Frontal cortex (tissue), 4 donors: ENCODE data around the gene KCTD11. TPM values are rescaled to one million over a fixed set of nuclear protein-coding genes. Genes with fewer than 3 reads are reported as not detected.
"Not testable (repeated sequence)": the region's sequence is repeated elsewhere in the genome, so short reads cannot be mapped to it uniquely, and the experiment has no call there.

Source experiments
- DNase-seq, 2 donors: peaks; one replicate each; pipeline ENCODE4 v3.0.0; 2012; ENCODE audit warnings: low spot score in 2 of 2
- FAIRE-seq: peaks from 2 replicates; lab custom pipeline; 2012; peaks lifted over from hg19 to GRCh38; lab: Jason Lieb, UNC
- total RNA-seq: library from RNA; depleted of rRNA; stranded (reverse); fragments of >200 nt; gene quantifications from one replicate; pipeline ENCODE4 v1.2.3, GENCODE V29; 2014
- donor health status: control.
- donor health status: control.
- donor health status: control.

KCTD11 gene
- total RNA-seq, 1 donor from 2014 or later = 3.3 TPM

DNA sequence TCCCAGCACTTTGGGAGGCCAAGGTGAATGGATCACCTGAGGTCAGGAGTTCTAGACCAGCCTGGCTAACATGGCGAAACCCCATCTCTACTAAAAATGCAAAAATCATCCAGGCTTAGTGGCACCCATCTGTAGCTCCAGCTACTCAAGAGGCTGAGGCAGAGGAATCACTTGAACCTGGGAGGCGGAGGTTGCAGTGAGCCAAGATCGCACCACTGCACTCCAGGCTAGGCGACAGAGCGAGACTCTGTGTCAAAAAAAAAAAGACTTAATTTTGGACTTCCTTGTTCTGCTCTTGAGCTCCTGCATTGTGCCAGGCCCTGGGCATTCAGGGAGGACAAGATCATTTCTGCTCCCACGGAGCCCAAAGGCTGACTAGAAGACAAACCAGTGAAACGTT lies 14.4 kb upstream of the KCTD11 start:
- not testable (repeated sequence) for FAIRE-seq

GRCh38 chr17:7340179-7340578 lies 11.8 kb upstream of the KCTD11 start:
- DNase-seq (no peak), FAIRE-seq (no peak)

More for the DNA sequence above, 14.4 kb upstream of the KCTD11 start:
- not testable (repeated sequence) for DNase-seq

DNA sequence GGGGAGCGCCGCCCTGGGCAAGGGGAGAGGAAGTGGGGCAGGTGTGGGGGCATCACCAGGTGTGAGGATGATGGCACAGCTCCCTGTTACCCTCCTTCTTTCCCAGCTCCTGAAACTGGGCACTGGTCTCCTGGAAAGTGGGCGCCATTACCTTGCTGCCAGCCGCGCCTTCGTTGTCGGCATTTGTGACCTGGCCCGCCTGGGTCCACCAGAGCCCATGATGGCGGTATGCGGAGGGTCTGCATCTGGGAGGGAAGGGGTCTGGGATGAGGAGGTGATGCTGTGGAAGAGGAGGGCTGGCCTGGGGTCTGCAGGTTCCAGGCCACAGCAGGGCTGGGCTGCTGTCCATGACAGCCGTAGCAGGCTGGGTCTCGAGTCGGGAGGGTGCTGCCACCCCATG lies 10.1 kb upstream of the KCTD11 start:
- FAIRE-seq (no peak), DNase-seq (no peak)

GRCh38 chr17:7343250-7343649 lies 8.7 kb upstream of the KCTD11 start:
- DNase-seq = no peak
- FAIRE-seq = no peak

- FAIRE-seq = no peak
- no peak for DNase-seq
Observed at GRCh38 chr17:7346761-7347614, 5.0 kb upstream of the KCTD11 start.

DNA sequence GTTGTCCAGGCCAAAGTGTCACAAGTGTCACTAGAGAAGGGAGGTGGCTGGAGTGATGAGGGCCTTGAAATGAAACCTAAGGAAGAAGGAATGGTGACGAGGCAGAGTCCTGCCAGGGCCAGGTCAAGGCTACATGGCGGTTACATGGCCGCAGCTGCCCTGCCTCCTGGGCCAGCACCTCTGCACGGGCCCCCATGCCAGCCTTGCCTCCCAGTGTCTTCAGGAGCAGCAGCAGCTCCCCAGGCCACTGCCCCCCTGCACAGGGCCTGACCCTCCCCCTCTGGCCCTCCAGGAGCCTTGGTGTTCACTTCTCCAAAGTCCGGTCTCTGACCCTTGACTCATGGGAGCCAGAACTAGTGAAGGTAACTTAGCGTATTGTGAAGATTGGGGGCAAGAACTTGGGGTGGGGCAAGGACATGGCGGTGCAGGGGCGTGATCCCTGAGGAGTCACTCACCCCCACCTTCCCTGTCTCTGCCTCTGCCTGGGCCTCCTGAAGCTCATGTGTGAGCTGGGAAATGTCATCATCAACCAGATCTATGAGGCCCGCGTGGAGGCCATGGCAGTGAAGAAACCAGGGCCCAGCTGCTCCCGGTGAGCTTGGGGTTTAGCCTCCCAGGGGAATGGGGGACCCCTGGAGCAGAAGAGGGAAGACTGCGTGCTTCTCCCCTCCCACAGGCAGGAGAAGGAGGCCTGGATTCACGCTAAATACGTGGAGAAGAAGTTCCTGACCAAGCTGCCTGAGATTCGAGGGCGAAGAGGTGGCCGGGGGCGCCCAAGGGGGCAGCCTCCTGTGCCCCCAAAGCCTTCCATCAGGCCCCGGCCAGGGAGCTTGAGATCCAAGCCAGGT lies 4.1 kb upstream of the KCTD11 start:
- FAIRE-seq (no peak), DNase-seq (no peak)

DNA sequence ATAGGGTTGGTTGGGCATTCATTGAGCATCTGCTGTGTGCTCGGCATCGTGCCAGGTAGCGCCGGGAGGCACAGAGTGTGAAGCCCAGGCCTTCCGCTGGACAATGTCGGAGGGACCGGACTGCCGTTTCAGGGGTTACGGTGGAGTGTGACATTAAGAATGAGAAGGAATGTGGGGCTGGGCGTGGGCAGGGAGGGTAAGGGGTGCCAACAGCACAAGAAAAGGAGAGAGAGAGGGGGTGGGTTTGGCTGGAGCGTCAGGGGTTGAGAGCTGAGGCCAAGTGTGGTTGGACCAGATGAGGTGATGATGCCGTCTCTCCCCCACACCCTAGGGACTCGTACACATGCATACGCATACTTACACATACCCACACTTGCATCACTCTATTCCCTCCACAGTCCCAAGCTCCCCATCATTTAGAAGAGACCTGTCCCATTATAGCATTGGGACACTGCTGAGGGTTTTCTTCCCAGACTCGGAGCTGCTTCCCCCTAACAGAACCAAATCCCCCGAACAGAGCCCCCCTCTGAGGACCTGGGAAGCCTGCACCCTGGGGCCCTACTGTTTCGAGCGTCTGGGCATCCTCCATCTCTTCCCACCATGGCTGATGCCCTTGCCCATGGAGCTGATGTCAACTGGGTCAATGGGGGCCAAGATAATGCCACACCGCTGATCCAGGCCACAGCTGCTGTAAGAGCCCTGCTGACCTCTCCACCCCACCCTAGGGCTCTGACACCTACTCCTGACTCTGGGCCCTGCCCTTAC lies 3.3 kb upstream of the KCTD11 start:
- DNase-seq (no peak), FAIRE-seq (no peak)

DNA sequence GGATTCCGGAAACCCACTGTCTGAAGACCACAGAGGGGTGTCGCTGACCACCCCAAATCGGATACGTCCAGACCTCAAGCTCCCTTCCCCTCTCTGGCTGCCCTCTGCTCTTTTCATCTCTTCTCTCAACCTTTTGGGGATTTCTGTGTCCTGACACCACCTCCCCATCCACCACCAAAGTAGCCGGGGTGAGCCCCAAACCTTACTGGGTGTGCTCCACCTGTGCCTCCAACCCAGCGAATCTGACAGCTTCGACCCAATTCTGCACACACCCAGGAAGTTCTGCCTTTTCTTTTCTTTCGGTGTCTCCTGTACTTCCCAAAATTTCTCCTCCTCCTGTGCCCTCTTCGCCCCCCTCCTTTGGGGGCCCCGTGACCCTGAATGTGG lies 534 bp downstream of the KCTD11 start:
- DNase-seq = no peak
- FAIRE-seq = no peak

DNA sequence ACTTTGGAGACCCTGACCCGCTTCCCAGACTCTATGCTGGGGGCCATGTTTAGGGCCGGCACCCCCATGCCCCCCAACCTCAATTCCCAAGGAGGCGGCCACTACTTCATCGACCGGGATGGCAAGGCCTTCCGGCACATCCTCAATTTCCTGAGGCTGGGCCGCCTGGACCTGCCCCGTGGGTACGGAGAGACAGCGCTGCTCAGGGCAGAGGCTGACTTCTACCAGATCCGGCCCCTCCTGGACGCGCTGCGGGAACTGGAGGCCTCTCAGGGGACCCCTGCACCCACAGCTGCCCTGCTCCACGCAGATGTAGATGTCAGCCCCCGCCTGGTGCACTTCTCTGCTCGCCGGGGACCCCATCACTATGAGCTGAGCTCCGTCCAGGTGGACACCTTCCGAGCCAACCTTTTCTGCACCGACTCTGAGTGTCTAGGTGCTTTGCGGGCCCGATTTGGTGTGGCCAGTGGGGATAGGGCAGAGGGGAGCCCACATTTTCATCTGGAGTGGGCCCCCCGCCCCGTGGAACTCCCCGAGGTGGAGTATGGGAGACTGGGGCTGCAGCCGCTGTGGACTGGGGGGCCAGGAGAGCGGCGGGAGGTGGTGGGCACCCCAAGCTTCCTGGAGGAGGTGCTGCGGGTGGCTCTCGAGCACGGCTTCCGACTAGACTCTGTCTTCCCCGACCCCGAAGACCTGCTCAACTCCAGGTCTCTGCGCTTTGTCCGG lies 1.1 kb downstream of the KCTD11 start:
- DNase-seq (no peak), FAIRE-seq (no peak)

DNA sequence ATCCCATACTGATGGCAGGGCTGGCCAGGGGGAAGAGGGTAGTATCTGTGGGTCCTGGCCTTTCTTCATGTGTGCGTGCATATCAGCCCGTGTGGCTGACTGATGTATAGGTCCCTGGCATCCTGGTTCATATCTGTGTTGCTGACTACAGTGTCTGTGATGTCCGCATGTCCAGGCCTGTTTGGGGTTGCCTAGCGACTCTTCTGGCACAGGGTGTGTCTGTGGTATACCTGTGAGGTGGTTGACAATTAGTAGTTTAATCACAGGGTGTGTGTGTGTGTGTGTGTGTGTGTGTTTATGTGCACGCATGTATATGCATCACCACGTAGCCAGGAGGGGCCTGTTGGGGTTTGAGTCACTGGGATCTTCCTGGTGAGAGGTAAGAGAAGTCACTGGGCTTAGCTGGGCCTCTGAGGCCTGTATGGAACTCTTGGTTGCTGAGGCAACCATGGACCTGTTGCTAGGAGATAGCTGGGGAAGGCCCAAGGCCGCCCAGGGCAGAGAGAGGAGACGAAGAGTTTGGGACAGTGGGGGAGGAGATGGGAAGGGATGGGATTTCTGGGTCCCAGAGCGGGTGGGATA lies 2.4 kb downstream of the KCTD11 start:
- no peak for FAIRE-seq
- no peak for DNase-seq

DNA sequence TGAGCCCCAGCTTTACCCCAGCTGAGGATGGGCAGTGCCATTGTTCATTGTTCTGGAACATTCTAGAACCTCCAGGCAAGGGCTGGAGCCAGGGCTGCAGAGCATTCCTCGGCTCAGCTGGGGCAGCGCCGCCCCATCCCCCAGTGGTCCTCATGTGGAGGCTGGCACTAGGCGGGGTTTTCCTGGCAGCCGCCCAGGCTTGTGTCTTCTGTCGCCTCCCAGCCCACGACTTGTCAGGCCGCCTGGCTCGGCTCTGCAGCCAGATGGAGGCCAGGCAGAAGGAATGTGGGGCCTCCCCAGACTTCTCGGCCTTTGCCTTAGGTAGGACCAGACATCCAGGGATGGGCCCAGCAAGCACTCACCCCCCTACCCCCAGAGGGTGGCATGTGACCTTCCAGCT lies 3.1 kb downstream of the KCTD11 start, which contains the start of gene TMEM95:
TMEM95 (plus strand) TSS at position 104 of the 400 bp plus-strand sequence; CDS start at position 153, 49 bp downstream.
- DNase-seq (peak; percentile 60 to 64), FAIRE-seq (no peak)

DNA sequence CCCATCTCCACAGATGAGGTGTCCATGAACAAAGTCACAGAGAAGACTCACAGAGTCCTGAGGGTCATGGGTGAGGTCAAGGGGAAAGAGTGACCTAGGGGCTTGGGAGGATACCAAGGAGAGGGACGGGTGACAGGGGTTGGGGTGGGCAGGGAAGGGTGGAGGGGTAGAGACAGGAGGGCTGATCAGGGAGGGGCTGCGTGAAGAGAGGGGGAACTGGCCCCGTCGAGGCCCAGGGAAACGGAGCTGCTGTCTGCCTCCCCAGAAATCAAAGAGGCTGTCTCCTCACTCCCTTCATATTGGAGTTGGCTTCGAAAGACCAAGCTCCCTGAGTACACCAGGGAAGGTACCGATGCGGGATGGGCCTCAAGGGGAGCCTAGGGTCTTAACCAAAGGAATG lies 3.6 kb downstream of the KCTD11 start:
- FAIRE-seq = no peak
- no peak for DNase-seq

DNA sequence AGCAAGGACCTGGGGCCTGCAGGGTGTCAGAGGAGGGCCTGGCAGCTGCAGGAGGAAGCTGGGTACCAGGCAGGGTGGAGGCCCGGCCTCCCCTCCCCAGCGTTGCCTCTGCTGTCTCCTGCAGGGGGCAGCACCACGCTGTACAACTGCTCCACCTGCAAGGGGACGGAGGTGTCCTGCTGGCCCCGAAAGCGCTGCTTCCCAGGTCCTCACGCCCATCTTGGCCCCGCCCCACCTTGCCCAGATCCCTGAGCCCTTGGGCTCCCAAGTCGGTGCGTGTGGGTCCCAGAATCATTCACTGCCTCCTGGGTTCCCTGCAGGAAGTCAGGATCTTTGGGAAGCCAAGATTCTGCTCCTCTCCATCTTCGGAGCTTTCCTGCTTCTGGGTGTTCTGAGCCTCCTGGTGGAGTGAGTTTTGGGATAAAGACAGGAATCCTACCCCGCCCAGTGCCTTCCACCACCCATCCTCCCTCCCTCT lies 4.1 kb downstream of the KCTD11 start:
- FAIRE-seq = no peak

GRCh38 chr17:7356756-7357155 lies 4.8 kb downstream of the KCTD11 start:
- DNase-seq (no peak), FAIRE-seq (no peak)

More for the DNA sequence above, 4.1 kb downstream of the KCTD11 start:
- peak; percentile 59 to 67 for DNase-seq

DNA sequence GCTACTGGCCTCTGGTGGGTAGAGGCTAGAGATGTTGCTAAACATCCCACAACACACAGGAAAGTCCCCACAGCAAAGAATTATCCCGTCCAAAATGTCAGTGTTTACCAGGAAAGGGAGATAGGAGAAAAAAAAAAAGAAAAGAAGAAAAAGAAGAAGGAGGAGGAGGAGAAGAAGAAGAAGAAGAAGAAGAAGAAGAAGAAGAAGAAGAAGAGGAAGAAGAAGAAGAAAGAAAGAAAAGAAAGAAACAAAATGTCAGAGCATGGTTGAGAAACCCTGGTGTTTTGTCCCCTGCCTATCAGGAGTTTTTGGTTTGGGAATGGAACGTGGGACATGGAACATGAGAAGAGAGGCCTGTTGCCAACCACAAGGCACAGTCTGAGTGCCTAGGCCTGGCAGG lies 5.4 kb downstream of the KCTD11 start:
- FAIRE-seq (no peak), DNase-seq (no peak)

- DNase-seq = no peak
- FAIRE-seq = no peak
Observed at GRCh38 chr17:7361906-7362305, 9.9 kb downstream of the KCTD11 start.

DNA sequence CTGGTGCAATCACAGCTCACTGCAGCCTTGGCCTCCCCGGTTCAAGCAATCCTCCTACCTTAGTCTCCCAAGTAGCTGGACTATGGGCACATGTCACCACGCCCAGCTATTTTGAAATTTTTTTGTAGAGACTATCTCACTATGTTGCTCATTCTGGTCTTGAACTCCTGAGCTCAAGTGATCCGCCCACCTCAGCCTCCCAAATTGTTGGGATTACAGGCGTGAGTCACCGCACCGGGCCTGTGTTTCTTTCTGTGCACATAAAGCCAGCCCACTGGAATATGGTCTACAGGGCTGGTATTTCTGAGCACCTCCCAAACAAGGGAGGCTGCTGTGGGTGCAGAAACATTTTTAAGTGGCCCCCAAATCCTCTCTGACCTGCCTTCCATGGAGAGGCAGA lies 11.3 kb downstream of the KCTD11 start:
- DNase-seq (no peak), FAIRE-seq (no peak)

- DNase-seq, FAIRE-seq: not testable (repeated sequence)
Observed at GRCh38 chr17:7365963-7366362, 14.0 kb downstream of the KCTD11 start.

DNA sequence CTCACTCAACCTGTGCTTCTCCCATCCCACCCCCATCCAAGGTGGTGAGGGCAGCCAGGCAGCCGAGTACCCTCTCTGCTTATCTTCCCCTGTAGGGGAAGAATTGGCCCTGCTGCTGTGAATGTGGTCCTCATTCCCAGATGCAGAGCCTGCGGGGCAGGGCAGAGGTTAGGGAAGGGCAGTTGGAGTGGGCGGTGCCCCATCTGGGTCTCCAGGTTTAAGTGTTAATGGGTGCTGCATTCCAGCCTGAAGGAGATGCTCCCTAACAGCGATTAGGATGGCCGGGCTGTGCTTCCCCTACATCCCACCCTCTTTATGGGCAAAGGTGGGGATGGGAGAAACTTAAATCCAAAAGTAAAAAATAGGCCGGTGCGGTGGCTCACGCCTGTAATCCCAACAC lies 15.1 kb downstream of the KCTD11 start:
- DNase-seq (no peak), FAIRE-seq (no peak)
